Hippocampal formation (tissue), 2 donors: ENCODE measurements around the gene ITPR3.

ENCODE experiments used
- DNase-seq, 2 donors: peaks; one replicate each; lab custom pipeline; 2025; lab: John Stamatoyannopoulos, UW

Gene ITPR3

DNA sequence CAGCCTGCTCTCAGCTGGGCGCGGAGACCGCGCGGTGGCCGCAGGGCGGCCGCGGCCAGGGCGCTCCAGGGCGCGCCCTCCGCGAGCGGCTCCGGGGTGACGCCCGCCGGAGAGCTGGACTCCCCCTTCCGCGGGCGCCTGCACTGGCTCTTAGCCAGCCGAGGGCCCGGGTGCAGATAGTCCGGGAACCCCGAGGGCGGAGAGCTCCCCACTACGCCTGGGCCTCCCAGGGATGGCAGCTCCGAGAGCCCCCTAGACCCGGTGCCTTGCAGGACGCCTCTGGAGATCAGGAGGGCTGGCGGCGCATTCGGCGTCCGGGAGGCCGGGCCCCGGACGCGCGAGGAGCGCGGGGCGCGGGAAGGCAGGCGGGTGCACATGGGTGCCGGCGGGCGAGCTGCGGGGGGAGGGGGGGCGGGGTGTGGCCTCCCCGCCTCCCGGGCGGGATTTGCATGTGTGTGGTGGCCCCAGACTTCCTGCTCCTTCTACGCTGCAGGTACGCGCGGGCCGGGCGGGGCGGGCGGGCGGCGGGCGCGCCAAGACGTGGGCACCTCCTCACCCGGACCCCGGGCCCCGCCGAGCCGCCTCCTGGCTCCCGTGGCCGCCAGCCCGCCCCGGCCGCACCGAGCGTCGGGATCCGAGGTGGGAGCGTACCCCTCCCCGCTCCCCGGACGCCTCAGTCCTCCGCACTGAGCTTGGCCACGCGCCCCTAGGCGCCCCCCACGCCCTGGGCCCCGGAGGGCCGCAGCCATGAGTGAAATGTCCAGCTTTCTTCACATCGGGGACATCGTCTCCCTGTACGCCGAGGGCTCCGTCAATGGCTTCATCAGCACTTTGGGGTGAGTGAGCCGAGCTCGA lies at the start of gene ITPR3:
Gene ITPR3 (plus strand): TSS at position 467 of the 855 bp plus-strand sequence. CDS start 281 bp downstream, at position 748.
- DNase-seq, result no peak

DNA sequence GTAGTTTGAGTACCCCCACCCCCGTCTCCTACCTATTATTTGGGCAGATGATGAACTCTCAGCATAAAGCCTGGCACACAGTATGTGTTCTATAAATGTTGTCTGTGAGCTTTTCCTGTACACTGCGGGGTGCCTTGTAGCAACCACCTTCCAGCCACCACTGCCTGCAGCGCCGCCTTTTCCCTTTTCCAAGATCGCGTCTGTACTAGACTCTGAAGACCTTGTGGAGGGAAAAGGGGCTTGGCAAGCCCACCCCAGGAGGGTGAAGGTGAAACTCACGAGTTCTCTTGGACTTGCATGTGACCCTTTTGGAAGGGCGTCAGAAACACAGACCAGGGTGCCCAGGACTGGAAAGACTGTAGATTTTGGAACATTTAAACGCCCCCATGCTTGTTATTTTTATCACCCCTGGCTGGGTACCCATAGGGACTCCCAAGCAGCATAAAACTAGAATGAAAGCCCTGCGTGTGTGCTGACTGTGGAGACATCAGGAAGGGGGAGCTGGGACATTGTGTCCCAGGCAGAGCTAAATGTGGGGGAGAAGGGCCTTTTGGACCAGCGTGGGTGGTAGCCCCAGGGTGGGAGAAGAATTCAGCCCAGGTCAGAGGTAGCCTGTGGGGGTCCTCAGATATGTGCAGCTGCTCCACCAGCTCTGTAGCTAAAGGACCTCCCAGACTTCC lies 49.3 kb upstream of the ITPR3 start:
- no peak for DNase-seq

DNA sequence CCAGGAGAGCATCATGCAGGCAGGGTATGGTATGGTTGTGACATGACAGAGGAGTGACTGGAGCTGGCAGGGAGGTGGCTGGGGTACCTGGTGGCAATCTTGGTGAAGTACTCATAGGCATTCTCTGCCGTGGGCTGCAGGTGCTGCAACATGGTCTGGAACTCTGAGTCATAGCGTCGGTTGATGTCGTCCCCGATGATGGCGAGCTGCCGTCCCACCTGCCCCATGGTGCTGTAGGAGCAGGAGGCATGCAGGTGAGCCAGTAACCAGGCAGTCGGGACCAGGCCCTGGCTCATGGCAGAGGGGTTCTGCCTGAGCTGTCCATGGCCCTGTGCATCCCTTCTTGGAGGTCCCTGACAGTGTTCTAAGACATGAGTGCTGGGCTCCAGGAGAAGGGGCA lies 45.9 kb upstream of the ITPR3 start:
- DNase-seq, result no peak

GRCh38 chr6:33576668-33577067 lies 44.5 kb upstream of the ITPR3 start:
- DNase-seq, result no peak

GRCh38 chr6:33577106-33577535 lies 44.0 kb upstream of the ITPR3 start:
- no peak for DNase-seq

DNA sequence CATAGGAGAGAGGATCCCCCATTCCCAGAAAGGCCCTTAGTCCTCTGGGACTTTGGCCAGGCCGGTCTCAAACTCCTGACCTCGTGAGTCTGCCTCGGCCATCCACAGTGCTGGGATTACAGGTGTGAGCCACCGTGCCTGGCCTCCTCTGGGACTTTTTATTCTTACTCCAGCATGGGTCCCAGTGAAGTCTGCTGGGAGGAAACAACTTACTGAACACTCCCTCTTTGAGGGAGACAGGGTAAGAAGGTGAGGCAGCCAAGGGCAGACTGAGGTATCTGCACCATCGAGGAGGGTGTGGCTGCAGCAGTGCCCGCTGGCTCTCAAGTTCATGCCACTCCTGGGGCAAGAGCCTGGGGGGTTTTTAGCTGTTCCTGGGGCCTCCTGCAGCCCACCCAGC lies 43.4 kb upstream of the ITPR3 start:
- no peak for DNase-seq

DNA sequence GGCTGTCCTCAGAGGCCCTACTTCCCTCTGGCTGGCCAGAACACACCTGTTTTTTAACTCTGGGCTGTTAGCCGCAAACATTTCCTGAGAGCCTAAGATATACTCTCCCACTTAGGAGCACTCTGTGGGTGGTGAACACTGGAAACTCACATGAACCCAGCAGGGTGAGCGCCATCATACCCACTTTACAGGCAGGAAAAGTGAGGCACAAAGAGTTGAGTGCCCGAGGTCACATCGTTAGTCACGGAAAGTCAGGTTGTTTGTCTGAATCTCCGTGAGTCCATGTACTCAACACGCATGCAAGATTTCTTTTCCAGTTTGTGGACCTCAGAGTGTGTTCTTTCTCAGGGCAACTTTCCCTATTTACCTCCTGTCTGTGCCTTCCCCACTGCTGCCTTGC lies 43.0 kb upstream of the ITPR3 start:
- DNase-seq, result no peak

DNA sequence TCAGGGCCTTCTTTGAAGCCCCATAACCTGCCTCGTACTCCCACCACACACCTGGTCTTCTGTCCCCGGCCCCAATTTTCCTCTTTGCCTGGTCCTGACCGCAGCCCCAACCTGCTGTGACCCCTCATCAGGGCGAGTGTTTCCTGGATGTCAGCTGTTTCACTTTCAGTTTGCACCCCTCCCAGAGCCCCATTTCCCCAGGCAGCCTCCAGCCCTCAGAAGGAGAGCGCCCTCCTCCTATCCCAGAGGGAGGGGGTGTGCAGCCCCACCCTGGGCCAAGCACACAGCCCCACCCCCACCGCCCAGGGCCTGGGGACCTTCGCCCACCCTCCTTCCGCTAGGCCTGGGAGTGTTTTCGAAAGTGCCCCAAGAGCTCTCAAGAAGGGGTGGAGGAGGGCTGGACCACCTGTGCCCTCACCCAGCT lies 42.5 kb upstream of the ITPR3 start:
- no peak for DNase-seq

DNA sequence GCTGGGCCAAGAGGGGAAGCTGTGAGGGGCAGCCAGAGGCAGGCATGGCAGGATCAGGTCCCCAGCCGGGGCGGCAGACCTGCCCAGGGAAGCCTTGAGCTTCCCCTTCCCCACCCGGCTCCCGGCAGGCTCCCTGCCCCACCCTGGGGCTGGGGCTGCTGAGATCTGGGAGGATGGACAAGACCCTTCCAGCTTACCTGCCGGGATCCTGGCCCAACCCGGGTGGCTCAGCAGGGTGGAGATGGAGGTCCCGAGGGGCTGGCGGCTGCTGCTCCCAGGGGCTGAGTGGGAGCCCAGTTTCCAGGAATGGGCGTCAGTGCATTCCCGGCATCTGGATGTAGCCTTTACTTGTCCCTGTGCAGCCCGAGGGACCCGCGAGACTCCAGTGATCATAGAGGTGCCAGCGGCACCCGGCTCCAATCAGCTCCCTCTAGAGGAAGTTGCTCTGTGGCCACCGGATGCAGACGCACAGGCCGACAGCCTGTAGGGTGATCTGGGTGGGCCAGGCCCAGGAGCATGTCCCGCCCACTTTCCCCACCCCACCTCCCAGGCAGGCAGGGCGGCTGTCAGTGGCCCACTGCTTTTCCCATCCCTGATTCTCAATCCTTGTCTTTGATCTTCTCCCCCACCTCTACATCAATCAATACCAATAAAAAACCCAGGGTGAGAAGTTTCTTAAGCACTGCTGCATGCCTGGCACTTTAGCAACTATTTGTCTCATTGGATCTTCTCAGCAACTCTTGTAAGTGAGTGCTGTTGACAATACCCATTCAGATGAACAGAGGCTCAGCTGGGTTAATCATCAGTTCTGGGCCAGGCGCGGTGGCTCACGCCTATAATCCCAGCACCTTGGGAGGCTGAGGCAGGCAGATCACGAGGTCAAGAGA lies 41.1 kb upstream of the ITPR3 start, which contains the start of gene BAK1:
Gene BAK1 (minus strand): TSS at position 449 of the 887 bp plus-strand sequence. CDS start 2,672 bp downstream, outside the sequence.
- DNase-seq, result peak; percentile 86 to 93

DNA sequence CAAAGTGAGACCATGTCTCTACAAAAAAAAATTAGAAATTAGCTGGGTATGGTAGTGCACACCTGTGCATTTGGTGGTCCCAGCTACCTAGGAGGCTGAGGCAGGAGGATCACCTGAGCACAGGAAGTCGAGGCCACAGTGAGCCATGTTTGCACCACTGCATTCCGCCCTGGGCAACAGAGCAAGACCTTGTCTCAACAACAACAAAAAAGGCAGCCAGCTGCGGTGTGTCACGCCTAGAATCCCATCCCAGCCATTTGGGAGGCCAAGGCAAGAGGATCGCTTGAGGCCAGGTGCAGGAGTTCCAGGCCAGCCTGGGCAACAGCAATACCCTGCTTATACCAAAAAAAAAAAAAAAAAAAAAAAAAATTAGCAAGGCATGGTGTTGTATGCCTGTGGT lies 39.9 kb upstream of the ITPR3 start:
- DNase-seq, result no peak

GRCh38 chr6:33583591-33584155 lies 37.4 kb upstream of the ITPR3 start:
- no peak for DNase-seq

- no peak for DNase-seq
Observed at GRCh38 chr6:33584700-33585402, 36.3 kb upstream of the ITPR3 start.

DNA sequence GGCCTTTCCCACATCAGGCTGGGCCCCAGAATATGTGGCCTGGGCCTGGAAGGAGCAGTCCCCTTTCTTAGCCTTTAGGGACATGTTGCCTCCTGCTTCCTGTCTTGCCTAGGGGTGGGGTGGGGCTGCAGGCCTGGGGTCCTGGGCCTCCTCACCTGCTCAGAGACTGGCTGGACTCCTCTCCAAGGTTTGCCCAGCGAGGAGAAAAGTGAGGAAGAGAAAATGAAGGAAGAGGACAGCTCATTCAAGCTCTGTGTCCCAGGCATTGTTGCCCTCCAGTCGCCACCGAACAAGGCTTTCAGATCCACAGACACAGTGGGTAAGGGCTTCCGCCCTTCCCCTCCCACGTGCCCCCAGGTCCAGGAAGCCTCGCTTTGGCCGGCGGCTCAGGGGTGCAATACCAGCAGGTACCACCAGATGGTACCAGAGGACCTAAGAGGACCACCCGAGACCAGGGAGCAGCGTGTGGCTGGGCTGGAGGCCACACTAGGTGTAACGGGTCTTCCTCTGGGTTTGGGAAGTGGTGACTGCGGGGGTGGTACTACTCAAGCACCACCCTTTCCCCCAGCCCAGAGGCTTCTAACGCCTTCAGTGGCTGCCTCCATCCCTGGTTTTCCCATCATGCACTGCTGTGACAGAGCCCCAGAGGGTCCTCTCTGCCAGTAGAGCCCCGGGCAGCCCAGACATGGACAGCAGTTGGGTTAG lies 35.6 kb upstream of the ITPR3 start:
- DNase-seq, result peak; percentile 22 to 35

DNA sequence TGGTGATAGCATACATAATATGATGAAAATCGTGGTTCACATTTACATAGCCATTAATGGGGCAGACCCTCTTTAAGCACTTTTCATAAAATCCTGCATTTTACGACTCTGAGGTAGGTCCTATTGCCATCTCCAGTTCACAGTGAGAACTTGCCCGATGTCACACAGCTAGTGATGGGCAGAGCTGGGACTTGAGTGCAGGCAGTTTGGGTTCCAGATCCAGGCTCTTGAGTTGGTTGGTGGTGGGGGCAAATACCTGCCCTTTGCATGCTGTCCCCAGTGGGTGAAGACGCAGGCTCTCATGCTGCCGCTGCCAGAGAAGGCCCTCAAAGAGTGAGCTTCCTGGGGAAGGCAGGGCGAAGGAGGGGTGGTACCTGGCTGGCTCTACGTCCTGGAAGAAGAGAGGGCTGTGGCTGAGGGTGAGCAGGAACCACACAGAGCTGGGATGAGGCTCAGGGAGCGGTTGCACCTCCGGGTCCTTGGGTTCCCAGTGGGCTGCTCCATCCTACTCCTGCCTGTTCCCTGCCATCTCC lies 34.9 kb upstream of the ITPR3 start:
- no peak for DNase-seq

DNA sequence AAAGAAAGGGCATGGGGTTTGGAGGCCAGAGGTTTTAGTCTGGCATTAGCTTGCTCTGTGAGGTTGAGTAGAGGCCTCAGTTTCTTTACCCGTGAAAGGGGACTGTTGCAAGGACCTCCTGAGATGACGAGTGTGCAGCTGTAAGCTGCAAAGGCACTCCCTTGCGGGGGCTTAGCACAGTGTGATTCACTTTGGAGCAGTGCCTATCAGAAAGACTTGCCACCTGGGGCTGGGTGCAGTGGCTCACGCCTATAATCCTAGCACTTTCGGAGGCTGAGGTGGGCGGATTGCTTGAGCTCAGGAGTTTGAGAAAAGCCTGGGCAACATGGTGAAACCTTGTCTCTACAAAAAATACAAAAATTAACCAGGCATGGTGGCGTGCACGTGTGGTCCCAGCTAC lies 33.6 kb upstream of the ITPR3 start:
- DNase-seq, result no peak

GRCh38 chr6:33588894-33589293 lies 32.2 kb upstream of the ITPR3 start:
- DNase-seq, result no peak

DNA sequence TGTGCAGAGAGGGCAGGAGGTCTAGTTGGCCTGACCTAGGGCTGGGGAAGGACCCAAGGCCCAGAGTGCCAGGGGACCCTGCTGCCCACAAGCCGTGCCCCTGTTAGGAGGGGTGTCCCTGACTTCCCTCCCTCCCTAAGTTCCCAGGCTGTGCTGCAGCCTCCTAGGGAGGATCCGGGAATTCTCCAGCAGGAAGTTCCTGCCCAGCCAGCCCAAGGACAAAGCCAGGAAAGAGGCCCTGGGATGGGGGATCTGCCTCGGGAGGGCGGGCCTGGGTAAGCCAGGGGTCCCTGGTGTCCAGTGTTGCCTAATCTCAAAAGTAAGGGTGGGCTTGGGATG lies 31.8 kb upstream of the ITPR3 start:
- no peak for DNase-seq

DNA sequence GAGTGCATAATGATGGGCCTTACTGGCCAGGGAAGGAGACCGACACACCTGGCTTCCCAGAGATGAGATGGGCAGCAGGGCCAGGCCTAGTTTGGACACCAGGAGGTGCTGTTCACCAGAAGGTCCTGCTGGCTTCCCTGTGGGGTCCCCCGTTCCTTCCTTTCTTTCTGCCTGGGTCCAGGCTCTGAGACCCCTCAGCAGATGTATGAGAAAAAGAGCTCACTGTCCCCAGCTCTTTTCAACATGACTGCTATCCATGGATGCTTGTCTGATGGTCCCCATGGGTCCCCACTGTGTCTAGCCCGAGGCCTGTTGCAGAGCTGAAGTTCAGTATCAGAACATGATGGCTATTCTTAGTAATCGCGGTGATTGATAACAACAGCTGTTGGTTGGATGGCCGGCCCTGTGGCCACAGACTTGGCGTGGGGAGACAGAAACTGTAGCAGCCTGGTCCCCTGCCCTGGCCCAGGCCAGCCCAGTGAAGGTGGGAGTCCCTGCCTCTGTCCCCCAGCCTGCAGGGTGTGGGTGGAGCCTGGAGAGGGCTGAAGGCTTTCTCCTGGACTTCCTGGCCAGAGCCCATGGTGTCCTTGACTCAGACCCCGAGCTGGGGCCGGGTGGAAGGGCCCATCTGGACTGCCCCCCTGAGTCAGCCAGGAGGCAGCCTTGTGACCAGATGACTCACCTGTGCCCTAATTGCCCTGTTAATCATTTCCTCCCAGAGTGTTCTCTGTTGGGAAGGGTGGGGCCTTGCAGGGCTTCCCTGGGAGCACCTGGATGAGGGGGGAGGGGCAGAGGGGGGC lies 31.2 kb upstream of the ITPR3 start:
- DNase-seq, result no peak

- no peak for DNase-seq
Observed at GRCh38 chr6:33590531-33591198, 30.5 kb upstream of the ITPR3 start.
